B cell (primary cell): ENCODE data around the gene RALB. TPM values are rescaled to one million over a fixed set of nuclear protein-coding genes. Genes with fewer than 3 reads are reported as not detected.

ENCODE experiments used
- ATAC-seq: fragments of 200-7000 bp; cut with Tn5 transposase; one replicate; pipeline ENCODE4 v1.10.0; 2021; ENCODE audit warnings: low read depth, mild to moderate bottlenecking, moderate number of reproducible peaks, moderate library complexity
- CTCF ChIA-PET: fragments of 350-600 bp; sonication (Branson Sonifier 250); formaldehyde crosslinking; loops from one replicate; lab custom pipeline; 2021; ENCODE audit warnings: antibody characterized with exemption, inconsistent platforms; lab: Charles Lee
- POLR2A ChIA-PET: fragments of 350-600 bp; sonication (Branson Sonifier 250); formaldehyde crosslinking; loops from one replicate; lab custom pipeline; 2021; ENCODE audit warnings: antibody characterized with exemption; lab: Charles Lee
- DNase-seq: peaks from one replicate; pipeline ENCODE4 v3.0.0; 2013
- H2AFZ ChIP-seq: 2 replicates; pipeline ENCODE4 v1.6.1; 2012; ENCODE audit warnings: mild to moderate bottlenecking, low read depth, low read length; ENCODE audit not compliant: insufficient read depth, poor library complexity, severe bottlenecking
- H3K27ac ChIP-seq, 2 donors: 1 replicate in 1 of 2; 2 replicates in 1 of 2; pipeline ENCODE4 v1.5.1; 2012 to 2013; ENCODE audit warnings: low read length in 2 of 2, mild to moderate bottlenecking in 2 of 2, moderate library complexity in 1 of 2
- H3K27me3 ChIP-seq, 4 experiments: fragments of 200-600 bp in 1 of 4; sonication (generic) in 1 of 4; replicated peaks in 1 of 4; 1 replicate in 2 of 4; 2 replicates in 2 of 4; pipeline versions ENCODE4 v1.6.1 to v1.7.0; 2013 to 2016; ENCODE audit warnings: low read length in 3 of 4, mild to moderate bottlenecking in 2 of 4, mixed read lengths in 1 of 4, moderate library complexity in 1 of 4; ENCODE audit not compliant: insufficient read depth in 4 of 4, control insufficient read depth in 3 of 4; ENCODE audit errors: control extremely low read depth in 1 of 4
- H3K36me3 ChIP-seq, 2 experiments: replicated peaks in 1 of 2; 1 replicate in 1 of 2; 2 replicates in 1 of 2; pipeline versions ENCODE4 v1.6.1 to v1.7.1; 2013; ENCODE audit warnings: low read length in 1 of 2; ENCODE audit not compliant: insufficient read depth in 2 of 2, control insufficient read depth in 1 of 2; ENCODE audit errors: control extremely low read depth in 1 of 2, extremely low read depth in 1 of 2
- H3K4me1 ChIP-seq, 2 donors: fragments of 200-600 bp in 1 of 2; sonication (generic) in 1 of 2; 1 replicate in 1 of 2; 2 replicates in 1 of 2; pipeline versions ENCODE4 v1.5.1 to v1.6.1; 2013 to 2017; ENCODE audit warnings: low read length in 2 of 2; ENCODE audit not compliant: control insufficient read depth in 2 of 2, insufficient read depth in 2 of 2
- H3K4me2 ChIP-seq: replicated peaks from 2 replicates; pipeline ENCODE3; 2012; ENCODE audit warnings: mild to moderate bottlenecking, low read depth, low read length; ENCODE audit not compliant: poor library complexity, severe bottlenecking
- H3K4me3 ChIP-seq, 5 experiments: fragments of 200-600 bp in 1 of 5; sonication (generic) in 1 of 5; 1 replicate in 3 of 5; 2 replicates in 2 of 5; pipeline versions ENCODE4 v1.5.1 to v1.7.0; 2011 to 2016; ENCODE audit warnings: low read length in 4 of 5, mild to moderate bottlenecking in 4 of 5, low read depth in 2 of 5, control low read depth in 1 of 5, moderate library complexity in 1 of 5; ENCODE audit not compliant: insufficient read depth in 1 of 5; ENCODE audit errors: control extremely low read depth in 1 of 5, extremely low read depth in 1 of 5
- H3K79me2 ChIP-seq: fragments of 200-600 bp; sonication (generic); one replicate; pipeline ENCODE4 v1.6.0; 2016; ENCODE audit warnings: low read length; ENCODE audit not compliant: control insufficient read depth, insufficient read depth
- H3K9ac ChIP-seq: fragments of 200-600 bp; sonication (generic); 2 replicates; pipeline ENCODE4 v1.6.1; 2017; ENCODE audit warnings: mild to moderate bottlenecking, low read length, moderate library complexity
- H3K9me3 ChIP-seq, 3 donors: one replicate each; pipeline versions ENCODE4 v1.6.1 to v1.7.1; 2013; ENCODE audit warnings: low read length in 2 of 3; ENCODE audit not compliant: control insufficient read depth in 2 of 3, insufficient read depth in 1 of 3; ENCODE audit errors: control extremely low read depth in 1 of 3
- H4K20me1 ChIP-seq: 2 replicates; pipeline ENCODE4 v1.6.0; 2012; ENCODE audit warnings: mild to moderate bottlenecking, low read length; ENCODE audit not compliant: insufficient read depth, control insufficient read depth, poor library complexity, severe bottlenecking
- H3K27ac Mint-ChIP-seq: one replicate; pipeline ENCODE4 v1.8.0; 2021; ENCODE audit warnings: mixed read lengths
- H3K27me3 Mint-ChIP-seq: one replicate; pipeline ENCODE4 v1.8.0; 2021; ENCODE audit warnings: mixed read lengths
- H3K4me1 Mint-ChIP-seq: one replicate; pipeline ENCODE4 v1.8.0; 2021; ENCODE audit warnings: mixed read lengths
- H3K4me3 Mint-ChIP-seq: one replicate; pipeline ENCODE4 v1.8.0; 2021; ENCODE audit warnings: mixed read lengths
- H3K9me3 Mint-ChIP-seq: one replicate; pipeline ENCODE4 v1.8.0; 2022; ENCODE audit warnings: mixed read lengths; ENCODE audit not compliant: insufficient read depth
- EZH2 ChIP-seq: IDR thresholded peaks from 2 replicates; pipeline ENCODE4 v1.6.1; 2012; ENCODE audit warnings: borderline replicate concordance, low read depth, mild to moderate bottlenecking, moderate library complexity, low read length; ENCODE audit not compliant: insufficient read depth, poor library complexity, severe bottlenecking
- WGBS: methylation state at CpG from one replicate; pipeline ENCODE4 v1.1.5; 2013; ENCODE audit warnings: missing lambda C conversion rate; ENCODE audit not compliant: insufficient coverage; 5-methylcytosine and 5-hydroxymethylcytosine counted together
- intact Hi-C: fragments of 100-400 bp; cut with micrococcal nuclease; formaldehyde crosslinking; loops from one replicate; pipeline ENCODE4 v1.10.0; 2022
- polyA plus RNA-seq: library from polyadenylated mRNA; depleted of rRNA; stranded (reverse); fragments of >200 nt; gene quantifications from 2 replicates; pipeline ENCODE4 v1.2.3, GENCODE V29; 2012
- total RNA-seq, 2 donors: library from RNA; stranded (reverse); fragments of 120-200 nt in 1 of 2; gene quantifications; 1 replicate in 1 of 2; 2 replicates in 1 of 2; pipeline versions ENCODE4 v1.2.3 to v1.2.4, GENCODE V29; 2013 to 2022
- TF ChIP-seq, protein P1 (sequence below): fragments of 200-600 bp; IDR thresholded peaks from one replicate; pipeline ENCODE4 v1.8.0; 2022; ENCODE audit warnings: antibody characterized with exemption, mild to moderate bottlenecking

RALB gene
- total and polyA plus RNA-seq, 2 donors (not counting 1 experiment from before 2014, with no cell fraction given), result 19.3 to 35.9 TPM

DNA sequence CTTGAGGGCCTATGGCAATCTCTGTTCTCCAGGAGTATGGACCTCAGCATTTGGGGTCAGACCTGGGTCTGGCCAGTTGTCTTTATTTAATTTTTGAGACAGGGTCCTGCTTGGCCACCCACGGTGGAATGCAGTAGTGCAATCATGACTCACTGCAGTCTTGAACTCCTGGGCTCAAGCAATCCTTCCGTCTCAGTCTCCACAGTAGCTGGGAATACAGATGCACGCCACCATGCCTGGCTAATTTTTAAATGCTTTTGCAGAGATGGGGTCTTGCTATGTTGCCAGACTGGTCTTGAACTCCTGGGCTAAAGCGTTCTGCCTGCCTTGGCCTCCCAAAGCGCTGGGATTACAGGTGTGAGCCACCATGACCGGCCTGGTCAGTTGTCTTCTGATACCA lies 46.9 kb downstream of the RALB start:
- H3K27ac ChIP-seq, result no peak overlapping the region
- no peak overlapping the region for H3K4me3 ChIP-seq
- H3K27me3 Mint-ChIP-seq, result no peaks in the 10 kb centered on the region
- peaks cover 0 to 28% of the 10 kb centered on the region in 2 experiments for H3K36me3 ChIP-seq
- ChIA-PET CTCF (no interaction called here), POLR2A (no interaction called here)
- ATAC-seq, result no peak
- no peaks in the 10 kb centered on the region for H3K9me3 ChIP-seq
- no peaks in the 10 kb centered on the region for H3K9me3 Mint-ChIP-seq
- no peak overlapping the region for H2AFZ ChIP-seq
- H3K4me3 Mint-ChIP-seq, result no peak overlapping the region
- WGBS, result 100% methylated on average over 6 of the region's 6 CpGs
- no peak overlapping the region for H3K27ac Mint-ChIP-seq
- intact Hi-C loops, result no loop called here
- peaks cover 8% of the 10 kb centered on the region for H3K4me1 Mint-ChIP-seq
- no peaks in the 10 kb centered on the region for H4K20me1 ChIP-seq
- no peaks in the 10 kb centered on the region for H3K79me2 ChIP-seq
- no peaks in the 10 kb centered on the region for H3K4me1 ChIP-seq
- no peak for TF ChIP-seq EZH2
- TF ChIP-seq, protein P1, sequence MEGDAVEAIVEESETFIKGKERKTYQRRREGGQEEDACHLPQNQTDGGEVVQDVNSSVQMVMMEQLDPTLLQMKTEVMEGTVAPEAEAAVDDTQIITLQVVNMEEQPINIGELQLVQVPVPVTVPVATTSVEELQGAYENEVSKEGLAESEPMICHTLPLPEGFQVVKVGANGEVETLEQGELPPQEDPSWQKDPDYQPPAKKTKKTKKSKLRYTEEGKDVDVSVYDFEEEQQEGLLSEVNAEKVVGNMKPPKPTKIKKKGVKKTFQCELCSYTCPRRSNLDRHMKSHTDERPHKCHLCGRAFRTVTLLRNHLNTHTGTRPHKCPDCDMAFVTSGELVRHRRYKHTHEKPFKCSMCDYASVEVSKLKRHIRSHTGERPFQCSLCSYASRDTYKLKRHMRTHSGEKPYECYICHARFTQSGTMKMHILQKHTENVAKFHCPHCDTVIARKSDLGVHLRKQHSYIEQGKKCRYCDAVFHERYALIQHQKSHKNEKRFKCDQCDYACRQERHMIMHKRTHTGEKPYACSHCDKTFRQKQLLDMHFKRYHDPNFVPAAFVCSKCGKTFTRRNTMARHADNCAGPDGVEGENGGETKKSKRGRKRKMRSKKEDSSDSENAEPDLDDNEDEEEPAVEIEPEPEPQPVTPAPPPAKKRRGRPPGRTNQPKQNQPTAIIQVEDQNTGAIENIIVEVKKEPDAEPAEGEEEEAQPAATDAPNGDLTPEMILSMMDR, result no peak
- no peak for DNase-seq
- H3K4me2 ChIP-seq, result no peak overlapping the region
- no peak overlapping the region for H3K9ac ChIP-seq
- H3K27me3 ChIP-seq, result no peaks in the 10 kb centered on the region

DNA sequence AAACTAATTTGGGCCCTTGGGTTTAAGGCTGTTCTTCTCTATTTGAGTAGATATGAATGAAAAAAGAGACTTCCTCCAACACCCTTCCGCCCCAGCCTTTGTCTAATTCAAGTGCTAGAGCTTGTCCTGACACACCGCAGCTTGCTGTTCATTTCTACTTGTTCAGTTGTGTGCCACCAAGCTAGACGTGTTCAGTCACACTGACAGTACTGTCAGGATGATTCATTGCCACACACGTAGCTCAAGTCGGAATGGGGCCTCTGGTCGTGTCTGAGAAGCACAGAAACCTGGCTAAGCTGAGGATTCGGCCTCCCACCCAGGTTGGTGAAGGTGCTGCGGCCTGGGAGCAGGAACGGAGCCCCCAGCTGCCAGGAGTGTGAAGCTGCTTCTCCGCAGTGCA lies 47.7 kb downstream of the RALB start:
- Mint-ChIP-seq H3K27ac (no peak overlapping the region), H3K4me1 (peaks cover 8% of the 10 kb centered on the region), H3K27me3 (no peaks in the 10 kb centered on the region), H3K9me3 (no peaks in the 10 kb centered on the region), H3K4me3 (no peak overlapping the region)
- H3K36me3 ChIP-seq, result peaks cover 0 to 21% of the 10 kb centered on the region in 2 experiments
- TF ChIP-seq, protein P1, result no peak
- TF ChIP-seq EZH2, result no peak
- CTCF ChIA-PET, result interaction anchor here (1.7 kb wide), 1 partner anchor 12 kb away, joined by 9 read pairs; no protein-coding TSS in a partner anchor
- ATAC-seq (no peak), DNase-seq (no peak)
- no peak overlapping the region for H3K27ac ChIP-seq
- H2AFZ ChIP-seq, result no peak overlapping the region
- H4K20me1 ChIP-seq, result no peaks in the 10 kb centered on the region
- no peaks in the 10 kb centered on the region for H3K79me2 ChIP-seq
- no peaks in the 10 kb centered on the region for H3K4me1 ChIP-seq
- 95% methylated on average over 10 of the region's 10 CpGs for WGBS
- intact Hi-C loops, result no loop called here
- no peaks in the 10 kb centered on the region for H3K9me3 ChIP-seq
- POLR2A ChIA-PET, result no interaction called here
- H3K4me2 ChIP-seq, result no peak overlapping the region
- H3K4me3 ChIP-seq, result no peak overlapping the region
- H3K9ac ChIP-seq, result no peak overlapping the region
- H3K27me3 ChIP-seq, result no peaks in the 10 kb centered on the region
